ENCODE results near the gene EIF2B1.

The EIF2B1 gene

GRCh38 chr12:123601602-123602489 is 31.6 kb downstream of the EIF2B1 start, which contains the start of gene DDX55:
DDX55 (plus strand) TSS chr12:123602099; CDS start chr12:123602149, 50 bp downstream.
- no peaks in the 10 kb centered on the region for H3K4me1 ChIP-seq (ENCODE audit: insufficient read depth, poor library complexity, severe bottlenecking)
- DNase-seq (ENCODE audit: low spot score) = peak; percentile 70
- peaks cover 50% of the 10 kb centered on the region for H3K36me3 ChIP-seq (ENCODE audit: low read depth)
- peak within 1 kb of the TSS; percentile 31 for H3K27ac ChIP-seq (ENCODE audit: poor library complexity, severe bottlenecking)
- H3K4me3 ChIP-seq (ENCODE audit: severe bottlenecking) = peak within 1 kb of the TSS; percentile 83
- no peaks in the 10 kb centered on the region for H3K27me3 ChIP-seq (ENCODE audit: insufficient read depth, poor library complexity, severe bottlenecking)
- ATAC-seq (ENCODE audit: low read depth) = peak; percentile 90
- TF ChIP-seq, protein P1, sequence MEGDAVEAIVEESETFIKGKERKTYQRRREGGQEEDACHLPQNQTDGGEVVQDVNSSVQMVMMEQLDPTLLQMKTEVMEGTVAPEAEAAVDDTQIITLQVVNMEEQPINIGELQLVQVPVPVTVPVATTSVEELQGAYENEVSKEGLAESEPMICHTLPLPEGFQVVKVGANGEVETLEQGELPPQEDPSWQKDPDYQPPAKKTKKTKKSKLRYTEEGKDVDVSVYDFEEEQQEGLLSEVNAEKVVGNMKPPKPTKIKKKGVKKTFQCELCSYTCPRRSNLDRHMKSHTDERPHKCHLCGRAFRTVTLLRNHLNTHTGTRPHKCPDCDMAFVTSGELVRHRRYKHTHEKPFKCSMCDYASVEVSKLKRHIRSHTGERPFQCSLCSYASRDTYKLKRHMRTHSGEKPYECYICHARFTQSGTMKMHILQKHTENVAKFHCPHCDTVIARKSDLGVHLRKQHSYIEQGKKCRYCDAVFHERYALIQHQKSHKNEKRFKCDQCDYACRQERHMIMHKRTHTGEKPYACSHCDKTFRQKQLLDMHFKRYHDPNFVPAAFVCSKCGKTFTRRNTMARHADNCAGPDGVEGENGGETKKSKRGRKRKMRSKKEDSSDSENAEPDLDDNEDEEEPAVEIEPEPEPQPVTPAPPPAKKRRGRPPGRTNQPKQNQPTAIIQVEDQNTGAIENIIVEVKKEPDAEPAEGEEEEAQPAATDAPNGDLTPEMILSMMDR (IDR thresholded peaks at IDR 0.05; ENCODE audit: poor library complexity, severe bottlenecking) = peak; percentile 64
- H3K9me3 ChIP-seq (ENCODE audit: severe bottlenecking) = no peaks in the 10 kb centered on the region

DNA sequence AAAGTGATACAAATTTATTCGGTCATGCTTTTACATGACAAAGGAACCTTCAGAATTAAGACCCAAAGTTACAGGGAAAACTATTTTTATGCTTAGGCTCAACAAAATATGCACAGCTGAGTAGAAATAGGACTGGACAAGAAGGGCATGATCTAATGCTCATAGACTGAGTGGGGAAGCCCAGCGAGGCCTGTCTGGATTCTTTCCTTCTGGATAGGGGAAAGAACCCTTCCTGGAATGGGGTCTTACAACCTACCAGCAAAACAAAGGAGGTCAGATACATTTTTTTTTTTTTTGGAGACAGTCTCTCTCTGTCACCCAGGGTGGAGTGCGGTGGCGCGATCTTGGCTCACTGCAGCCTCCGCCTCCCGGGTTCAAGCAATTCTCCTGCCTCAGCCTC is 33.8 kb downstream of the EIF2B1 start:
- no peak overlapping the region for H3K4me3 ChIP-seq (ENCODE audit: severe bottlenecking)
- ATAC-seq (ENCODE audit: low read depth) = no peak
- H3K9me3 ChIP-seq (ENCODE audit: severe bottlenecking) = no peaks in the 10 kb centered on the region
- no peak overlapping the region for H3K27ac ChIP-seq (ENCODE audit: poor library complexity, severe bottlenecking)
- TF ChIP-seq, protein P1 (IDR thresholded peaks at IDR 0.05; ENCODE audit: poor library complexity, severe bottlenecking) = no peak
- DNase-seq (ENCODE audit: low spot score) = no peak
- no peaks in the 10 kb centered on the region for H3K4me1 ChIP-seq (ENCODE audit: insufficient read depth, poor library complexity, severe bottlenecking)
- peaks cover 52% of the 10 kb centered on the region for H3K36me3 ChIP-seq (ENCODE audit: low read depth)
- H3K27me3 ChIP-seq (ENCODE audit: insufficient read depth, poor library complexity, severe bottlenecking) = no peaks in the 10 kb centered on the region

- H3K4me3 ChIP-seq (ENCODE audit: severe bottlenecking) = no peak overlapping the region
- H3K27ac ChIP-seq (ENCODE audit: poor library complexity, severe bottlenecking) = no peak overlapping the region
- H3K27me3 ChIP-seq (ENCODE audit: insufficient read depth, poor library complexity, severe bottlenecking) = no peaks in the 10 kb centered on the region
- no peaks in the 10 kb centered on the region for H3K9me3 ChIP-seq (ENCODE audit: severe bottlenecking)
- ATAC-seq (ENCODE audit: low read depth) (no peak), DNase-seq (ENCODE audit: low spot score) (no peak)
- H3K36me3 ChIP-seq (ENCODE audit: low read depth) = peaks cover 52% of the 10 kb centered on the region
- no peaks in the 10 kb centered on the region for H3K4me1 ChIP-seq (ENCODE audit: insufficient read depth, poor library complexity, severe bottlenecking)
- TF ChIP-seq, protein P1 (IDR thresholded peaks at IDR 0.05; ENCODE audit: poor library complexity, severe bottlenecking) = no peak
Observed at GRCh38 chr12:123599310-123599709, 34.2 kb downstream of the EIF2B1 start.

- Histone ChIP-seq H3K9me3 (ENCODE audit: severe bottlenecking) (no peaks in the 10 kb centered on the region), H3K27me3 (ENCODE audit: insufficient read depth, poor library complexity, severe bottlenecking) (no peaks in the 10 kb centered on the region), H3K4me3 (ENCODE audit: severe bottlenecking) (no peak overlapping the region), H3K36me3 (ENCODE audit: low read depth) (peaks cover 52% of the 10 kb centered on the region), H3K4me1 (ENCODE audit: insufficient read depth, poor library complexity, severe bottlenecking) (no peaks in the 10 kb centered on the region), H3K27ac (ENCODE audit: poor library complexity, severe bottlenecking) (no peak overlapping the region)
- no peak for DNase-seq (ENCODE audit: low spot score)
- no peak for ATAC-seq (ENCODE audit: low read depth)
- TF ChIP-seq, protein P1 (IDR thresholded peaks at IDR 0.05; ENCODE audit: poor library complexity, severe bottlenecking) = no peak
Observed at GRCh38 chr12:123598522-123598921, 35.0 kb downstream of the EIF2B1 start.

GRCh38 chr12:123597100-123597499 is 36.4 kb downstream of the EIF2B1 start:
- Histone ChIP-seq H3K4me3 (ENCODE audit: severe bottlenecking) (no peak overlapping the region), H3K4me1 (ENCODE audit: insufficient read depth, poor library complexity, severe bottlenecking) (no peaks in the 10 kb centered on the region), H3K27ac (ENCODE audit: poor library complexity, severe bottlenecking) (no peak overlapping the region), H3K36me3 (ENCODE audit: low read depth) (peaks cover 65% of the 10 kb centered on the region), H3K27me3 (ENCODE audit: insufficient read depth, poor library complexity, severe bottlenecking) (no peaks in the 10 kb centered on the region), H3K9me3 (ENCODE audit: severe bottlenecking) (no peaks in the 10 kb centered on the region)
- DNase-seq (ENCODE audit: low spot score) (no peak), ATAC-seq (ENCODE audit: low read depth) (no peak)
- TF ChIP-seq, protein P1 (IDR thresholded peaks at IDR 0.05; ENCODE audit: poor library complexity, severe bottlenecking) = no peak
